Measurements from ENCODE around the gene ARMC7.

Gene ARMC7

DNA sequence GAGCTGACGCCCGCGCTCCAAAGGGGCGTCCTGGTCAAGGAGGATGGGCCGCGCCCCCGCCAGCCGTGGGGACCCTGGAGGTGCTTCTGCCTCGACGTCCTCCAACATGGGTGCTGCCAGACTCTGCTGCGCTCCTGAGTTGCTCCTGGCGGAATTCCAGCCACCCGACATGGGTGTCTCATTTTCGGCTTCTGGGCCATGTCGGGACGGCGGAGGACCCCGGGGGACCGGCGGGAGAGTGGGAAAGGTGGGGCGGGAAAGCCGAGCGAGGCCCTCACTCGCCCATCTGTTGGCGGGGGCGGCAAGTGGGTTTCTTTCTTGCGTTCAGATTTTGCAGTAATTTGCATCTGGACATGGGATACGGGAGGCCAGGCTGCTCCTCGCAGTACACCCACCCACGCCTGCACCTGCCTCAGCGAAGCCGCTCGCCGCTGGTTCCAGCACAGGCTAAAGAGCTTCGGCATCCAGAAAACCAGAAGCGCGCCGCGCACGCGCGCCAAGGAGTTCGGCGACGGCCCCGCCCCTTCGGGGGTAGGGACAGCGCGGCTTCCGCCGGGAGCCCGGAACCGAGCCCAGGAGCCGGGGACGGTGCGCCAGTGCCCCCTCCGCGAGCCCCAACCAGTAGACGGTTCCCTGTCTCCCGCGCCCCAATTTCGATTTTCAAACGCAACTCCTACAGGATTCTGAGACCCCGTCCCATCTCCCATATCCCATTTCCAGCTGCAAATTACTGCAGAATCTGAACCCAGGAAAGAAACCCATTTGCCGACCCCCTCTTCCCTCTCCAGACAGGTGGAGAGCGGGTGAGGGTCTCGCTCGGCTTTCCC is at the start of gene ARMC7:
Gene ARMC7, plus strand, starts transcription at position 563 of the 827 bp plus-strand sequence. CDS start 320 bp downstream, outside the sequence.
- ChIA-PET POLR2A (interaction anchor here (0.6 to 0.7 kb wide), 4 partner anchors 13 to 75 kb away, joined by 3 to 4 read pairs (median 3); no protein-coding TSS in a partner anchor), CTCF (interaction anchor here (0.6 to 9.4 kb wide), 11 partner anchors 14 to 187 kb away, joined by 3 to 231 read pairs (median 5); partner anchors contain the start of genes NT5C, NUP85 and SLC16A5)
- no peak for DNase-seq (ENCODE audit: low read depth, low spot score)
- H3K4me3 ChIP-seq (ENCODE audit: low read depth, low read length): peak within 1 kb of the TSS; percentile 79
- TF ChIP-seq, protein P1, sequence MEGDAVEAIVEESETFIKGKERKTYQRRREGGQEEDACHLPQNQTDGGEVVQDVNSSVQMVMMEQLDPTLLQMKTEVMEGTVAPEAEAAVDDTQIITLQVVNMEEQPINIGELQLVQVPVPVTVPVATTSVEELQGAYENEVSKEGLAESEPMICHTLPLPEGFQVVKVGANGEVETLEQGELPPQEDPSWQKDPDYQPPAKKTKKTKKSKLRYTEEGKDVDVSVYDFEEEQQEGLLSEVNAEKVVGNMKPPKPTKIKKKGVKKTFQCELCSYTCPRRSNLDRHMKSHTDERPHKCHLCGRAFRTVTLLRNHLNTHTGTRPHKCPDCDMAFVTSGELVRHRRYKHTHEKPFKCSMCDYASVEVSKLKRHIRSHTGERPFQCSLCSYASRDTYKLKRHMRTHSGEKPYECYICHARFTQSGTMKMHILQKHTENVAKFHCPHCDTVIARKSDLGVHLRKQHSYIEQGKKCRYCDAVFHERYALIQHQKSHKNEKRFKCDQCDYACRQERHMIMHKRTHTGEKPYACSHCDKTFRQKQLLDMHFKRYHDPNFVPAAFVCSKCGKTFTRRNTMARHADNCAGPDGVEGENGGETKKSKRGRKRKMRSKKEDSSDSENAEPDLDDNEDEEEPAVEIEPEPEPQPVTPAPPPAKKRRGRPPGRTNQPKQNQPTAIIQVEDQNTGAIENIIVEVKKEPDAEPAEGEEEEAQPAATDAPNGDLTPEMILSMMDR (IDR thresholded peaks at IDR 0.05; ENCODE audit: insufficient read depth, low read length, missing control alignments): no peak

DNA sequence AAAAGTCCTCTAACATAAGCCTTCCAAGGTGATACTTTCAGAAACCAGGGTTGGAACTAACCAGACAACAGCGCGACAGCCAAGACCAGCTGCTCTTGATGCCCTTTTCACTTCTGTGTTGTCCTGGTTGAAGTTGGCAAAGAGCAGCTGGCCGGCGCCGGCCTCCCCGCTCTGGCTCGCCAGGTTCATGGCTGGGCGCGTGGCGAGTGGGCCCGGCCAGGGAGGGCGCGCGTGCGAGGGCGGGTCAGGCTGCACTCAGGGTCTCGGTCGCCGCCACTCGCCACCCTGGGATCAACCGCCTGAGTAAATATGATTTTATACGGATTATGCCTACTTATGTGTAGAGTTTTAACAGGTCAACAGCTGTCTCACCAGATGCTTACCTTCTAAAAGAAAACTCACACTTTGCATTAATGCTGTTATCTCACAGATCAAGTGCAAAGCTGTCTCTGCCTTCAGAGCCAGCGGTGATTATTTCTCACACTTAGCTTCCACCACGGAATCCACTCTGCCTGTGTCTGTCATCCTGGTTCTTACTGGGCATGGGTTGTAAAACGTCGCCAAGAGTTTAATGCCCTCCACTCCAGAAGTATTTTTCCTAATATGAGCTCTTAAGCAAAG is 49.2 kb upstream of the ARMC7 start:
- DNase-seq (ENCODE audit: low read depth, low spot score): no peak
- TF ChIP-seq, protein P1 (IDR thresholded peaks at IDR 0.05; ENCODE audit: insufficient read depth, low read length, missing control alignments): no peak
- ChIA-PET CTCF (interaction anchor here (0.7 to 12.2 kb wide), 31 partner anchors 11 to 352 kb away, joined by 3 to 146 read pairs (median 5); partner anchors contain the start of genes ARMC7, GRB2, JPT1 and KCTD2), POLR2A (interaction anchor here (0.9 to 1.8 kb wide), 5 partner anchors 11 to 111 kb away, joined by 3 to 5 read pairs (median 4); partner anchors contain the start of genes ATP5PD, KCTD2 and NT5C)
- H3K4me3 ChIP-seq (ENCODE audit: low read depth, low read length): no peak overlapping the region

DNA sequence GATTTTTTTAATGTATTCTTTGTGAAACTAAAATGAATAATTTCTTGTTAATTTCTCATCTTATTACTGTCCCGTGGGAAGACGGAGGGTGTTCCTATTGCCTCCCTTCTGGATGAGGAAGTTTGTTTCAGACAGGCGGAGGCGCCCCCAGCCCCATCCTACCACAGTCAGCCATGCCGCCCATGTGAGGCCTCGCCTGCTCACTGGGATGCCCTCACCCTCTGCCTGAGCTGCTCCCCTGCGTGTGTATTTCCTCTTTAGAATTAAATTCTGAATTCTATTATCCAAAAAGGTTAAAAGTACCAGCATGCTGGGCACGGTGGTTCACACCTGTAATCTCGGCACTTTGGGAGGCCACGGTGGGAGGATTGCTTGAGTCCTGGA is 48.7 kb upstream of the ARMC7 start:
- H3K4me3 ChIP-seq (ENCODE audit: low read depth, low read length): no peak overlapping the region
- ChIA-PET CTCF (interaction anchor here (1.0 to 12.2 kb wide), 16 partner anchors 12 to 351 kb away, joined by 3 to 146 read pairs (median 30); partner anchors contain the start of genes ARMC7, GRB2, KCTD2 and MRPL58), POLR2A (interaction anchor here (0.7 to 1.0 kb wide), 2 partner anchors 29 to 59 kb away, joined by 3 read pairs; no protein-coding TSS in a partner anchor)
- DNase-seq (ENCODE audit: low read depth, low spot score): no peak
- TF ChIP-seq, protein P1 (IDR thresholded peaks at IDR 0.05; ENCODE audit: insufficient read depth, low read length, missing control alignments): no peak

DNA sequence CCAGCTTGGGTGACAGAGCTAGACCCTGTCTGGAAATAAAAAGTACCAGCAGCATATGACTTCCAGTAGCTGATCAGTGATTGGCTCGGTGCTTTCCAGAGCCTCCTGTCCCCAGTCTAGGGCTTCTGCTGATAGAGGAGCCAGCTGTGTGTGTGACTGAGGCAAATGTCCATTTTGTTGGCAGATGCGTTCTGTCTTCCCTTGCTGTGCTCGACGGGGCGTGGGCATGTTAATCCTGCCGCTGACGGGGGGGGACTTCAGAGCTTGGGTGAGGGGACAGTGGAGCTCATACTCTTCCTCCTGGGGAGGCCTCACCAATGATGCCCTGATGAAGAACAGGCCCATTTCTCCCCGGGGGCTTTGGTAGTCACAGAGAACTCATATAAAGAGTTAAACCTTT is 48.2 kb upstream of the ARMC7 start:
- no peak for DNase-seq (ENCODE audit: low read depth, low spot score)
- ChIA-PET POLR2A (interaction anchor here (0.7 kb wide), 1 partner anchor 58 kb away, joined by 3 read pairs; no protein-coding TSS in a partner anchor), CTCF (interaction anchor here (1.0 to 12.2 kb wide), 13 partner anchors 12 to 344 kb away, joined by 3 to 146 read pairs (median 45); partner anchors contain the start of genes ARMC7, GRB2, KCTD2 and MIF4GD)
- TF ChIP-seq, protein P1 (IDR thresholded peaks at IDR 0.05; ENCODE audit: insufficient read depth, low read length, missing control alignments): no peak
- H3K4me3 ChIP-seq (ENCODE audit: low read depth, low read length): no peak overlapping the region

DNA sequence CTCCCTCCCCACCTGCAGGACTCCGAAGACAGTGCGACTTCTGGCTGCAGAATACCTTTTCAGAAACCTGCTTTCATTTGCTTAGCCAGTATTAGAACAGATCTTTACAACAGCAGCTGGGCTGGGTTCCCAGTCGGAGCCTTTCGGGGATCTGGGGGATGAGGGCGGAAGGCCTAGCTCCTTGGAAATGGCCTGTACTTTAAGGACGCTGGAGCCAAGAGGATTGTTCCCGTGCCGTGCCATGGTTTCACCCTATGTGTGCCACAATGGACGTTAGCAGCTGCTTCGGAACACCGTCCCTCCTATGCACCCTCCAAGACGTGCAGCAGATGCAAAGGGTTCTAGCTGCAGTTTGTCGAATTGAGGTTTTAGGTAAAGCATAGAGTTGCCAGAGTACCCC is 46.6 kb upstream of the ARMC7 start:
- no peak for DNase-seq (ENCODE audit: low read depth, low spot score)
- H3K4me3 ChIP-seq (ENCODE audit: low read depth, low read length): no peak overlapping the region
- ChIA-PET CTCF (interaction anchor here (0.8 to 12.2 kb wide), 9 partner anchors 11 to 349 kb away, joined by 3 to 146 read pairs (median 50); partner anchors contain the start of genes ARMC7, MIF4GD, NT5C and NUP85), POLR2A (interaction anchor here (0.5 kb wide), 1 partner anchor 11 kb away, joined by 3 read pairs; no protein-coding TSS in a partner anchor)
- TF ChIP-seq, protein P1 (IDR thresholded peaks at IDR 0.05; ENCODE audit: insufficient read depth, low read length, missing control alignments): no peak

Data from AG04449 (cell line).